ENCODE data around the gene LYPLAL1.

GRCh38 chr1:219189952-219190351 is 16.3 kb downstream of the LYPLAL1 start:
- TF ChIP-seq CTCF (IDR thresholded peaks at IDR 0.05; ENCODE audit: poor library complexity) (no peak), EZH2phosphoT487 (IDR thresholded peaks at IDR 0.05; ENCODE audit: low read depth, severe bottlenecking, unreplicated experiment) (no peak), EZH2 (IDR thresholded peaks at IDR 0.05; ENCODE audit: borderline replicate concordance) (no peak)
